Measurements from ENCODE around the gene ARL6IP6.

Gene ARL6IP6

GRCh38 chr2:152792974-152793373, 74.6 kb downstream of the ARL6IP6 start:
- H3K4me3 ChIP-seq (ENCODE audit: low read depth, low read length): no peak overlapping the region

- H3K4me3 ChIP-seq (ENCODE audit: low read depth, low read length): no peak overlapping the region
Observed at GRCh38 chr2:152796941-152797340, 78.5 kb downstream of the ARL6IP6 start.

GRCh38 chr2:152804687-152805408, 86.4 kb downstream of the ARL6IP6 start:
- no peak overlapping the region for H3K4me3 ChIP-seq (ENCODE audit: low read depth, low read length)

GRCh38 chr2:152811916-152812315, 93.5 kb downstream of the ARL6IP6 start:
- no peak overlapping the region for H3K4me3 ChIP-seq (ENCODE audit: low read depth, low read length)
